ENCODE results near the gene PIGH. TPM values are rescaled to one million over a fixed set of nuclear protein-coding genes. Genes with fewer than 3 reads are reported as not detected.
"Not testable (repeated sequence)": the region's sequence is repeated elsewhere in the genome, so short reads cannot be mapped to it uniquely, and the experiment has no call there.

Gene PIGH
- total RNA-seq, 1 donor from 2014 or later, result 29.8 TPM

DNA sequence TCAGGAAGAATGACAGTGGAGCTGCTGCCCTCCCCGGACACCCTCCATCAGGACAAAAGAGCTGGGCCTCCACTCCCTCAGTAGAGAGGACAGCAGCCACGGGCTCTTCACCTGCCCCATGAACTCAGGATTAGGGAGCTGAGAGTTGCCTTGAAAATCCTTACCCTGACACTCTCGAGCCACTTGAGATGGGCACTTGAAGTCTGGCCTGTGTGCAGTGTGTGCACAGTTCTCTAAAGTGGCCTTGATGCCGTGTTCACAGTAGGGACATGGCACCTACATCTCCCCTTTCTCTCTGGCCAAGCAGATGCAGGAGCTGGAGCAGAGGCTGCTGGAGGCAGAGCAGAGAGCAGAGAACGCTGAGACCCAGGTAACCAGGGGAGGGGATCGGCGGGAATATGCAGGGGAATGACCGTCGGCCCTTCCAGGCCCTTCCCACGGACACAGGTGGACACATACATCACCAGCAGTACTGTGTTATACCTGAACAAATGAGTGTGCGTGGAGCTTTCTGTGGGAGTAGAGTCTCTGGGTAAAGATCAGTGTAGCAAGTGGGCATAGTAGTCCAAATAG, 44.5 kb downstream of the PIGH start:
- no peak for FAIRE-seq
- no peak for DNase-seq (ENCODE audit: low spot score in 2 of 2)

DNA sequence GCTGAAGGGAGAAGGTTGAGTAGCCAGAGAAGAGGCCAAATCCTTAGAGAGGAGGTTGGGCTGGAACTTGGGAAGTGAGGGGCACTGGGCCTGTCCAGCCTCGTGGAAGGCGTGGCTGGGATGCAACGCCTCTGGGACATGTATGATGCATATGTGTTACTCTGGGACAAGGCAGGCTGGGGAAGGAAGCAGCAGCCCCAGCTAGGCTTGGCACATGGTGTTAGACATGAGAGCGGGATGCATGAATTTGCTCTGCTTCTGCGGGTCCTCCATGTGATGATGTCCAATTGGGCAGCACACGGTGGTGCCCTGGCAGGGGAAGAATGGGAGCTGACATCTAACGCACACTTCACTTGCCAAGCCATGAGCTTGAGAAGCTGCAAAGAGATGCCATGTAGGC, 45.7 kb downstream of the PIGH start:
- FAIRE-seq (no peak), DNase-seq (ENCODE audit: low spot score in 2 of 2) (no peak)

DNA sequence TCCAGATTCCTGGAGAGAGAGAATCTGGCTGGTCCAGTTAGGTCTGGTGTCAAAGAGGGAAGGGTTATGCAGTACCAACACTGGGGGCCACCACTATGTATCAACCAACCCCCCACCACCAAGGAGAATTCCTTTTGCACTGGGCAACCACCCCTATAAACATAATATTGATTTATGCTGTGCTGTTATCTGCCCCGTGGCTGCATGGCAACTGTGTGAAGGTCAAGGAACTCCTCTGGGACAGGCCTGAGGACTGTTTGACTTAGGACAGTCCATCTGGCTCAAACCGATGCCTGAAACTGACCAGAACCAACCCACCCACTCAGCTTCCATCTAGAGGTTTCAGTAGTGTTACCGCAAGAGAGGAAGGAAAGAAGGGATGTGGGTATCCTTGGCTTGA, 46.5 kb downstream of the PIGH start:
- no peak for FAIRE-seq

DNA sequence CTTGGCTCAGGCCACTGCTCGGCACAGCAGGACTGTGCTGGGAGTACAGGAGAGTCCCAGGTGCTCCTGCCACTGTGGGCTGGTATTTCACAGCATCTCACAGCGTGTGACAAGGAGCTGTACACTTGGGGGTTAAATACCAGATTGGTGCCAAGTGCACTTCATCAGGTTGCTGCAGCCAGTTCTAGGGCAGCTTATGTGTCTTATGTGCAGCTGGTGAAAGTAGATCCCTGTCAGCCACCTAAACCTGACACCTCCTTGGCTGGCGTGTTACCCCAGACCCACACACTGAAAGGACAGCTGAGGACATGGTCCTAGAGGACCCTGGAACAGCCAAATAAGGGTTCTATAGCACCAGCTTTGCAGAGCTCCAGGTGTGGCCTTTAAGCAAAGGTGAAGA, 48.1 kb downstream of the PIGH start:
- DNase-seq (ENCODE audit: low spot score in 2 of 2), result no peak

More for the DNA sequence above, 46.5 kb downstream of the PIGH start:
- no peak for DNase-seq (ENCODE audit: low spot score in 2 of 2)

DNA sequence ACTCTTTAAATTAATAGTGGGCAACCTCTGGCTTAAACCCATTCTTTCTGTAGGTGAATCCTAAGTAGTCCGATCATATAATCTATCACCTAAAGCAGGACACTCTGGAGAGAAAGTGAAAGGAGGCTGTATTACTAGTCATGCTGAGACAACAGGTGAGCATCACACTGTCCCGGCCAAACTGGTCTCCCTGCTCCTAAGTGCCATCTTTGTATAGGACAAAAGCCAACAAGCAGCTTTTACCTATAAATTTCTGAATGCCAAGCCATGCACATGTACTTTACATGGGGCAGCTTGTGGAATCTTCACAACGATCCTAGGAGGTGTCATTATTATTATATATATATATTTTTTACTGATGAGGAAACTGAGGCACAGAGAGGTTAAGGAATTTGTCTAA, 48.9 kb downstream of the PIGH start:
- FAIRE-seq, result no peak
- DNase-seq (ENCODE audit: low spot score in 2 of 2), result no peak

More for the DNA sequence above, 48.1 kb downstream of the PIGH start:
- FAIRE-seq, result no peak

DNA sequence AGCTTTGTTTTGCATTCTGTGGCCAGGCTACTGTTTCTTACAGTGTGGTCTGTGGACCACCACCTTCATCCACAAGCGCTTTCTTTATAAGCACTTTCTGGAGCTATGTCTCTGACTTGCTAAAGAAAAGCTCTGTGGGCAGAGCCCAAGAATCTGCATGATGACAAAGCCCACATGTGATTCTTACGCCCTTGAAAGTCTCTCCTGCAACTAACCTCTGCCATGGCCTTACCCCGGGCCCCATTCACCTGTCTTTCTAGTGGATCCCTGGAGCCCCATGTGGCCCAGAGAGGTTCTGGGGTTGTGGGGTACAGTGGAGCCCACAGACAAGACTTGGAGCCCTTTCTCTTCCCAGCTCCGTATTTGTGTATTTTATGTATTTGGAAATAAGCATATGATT, 50.3 kb downstream of the PIGH start:
- no peak for DNase-seq (ENCODE audit: low spot score in 2 of 2)
- no peak for FAIRE-seq

DNA sequence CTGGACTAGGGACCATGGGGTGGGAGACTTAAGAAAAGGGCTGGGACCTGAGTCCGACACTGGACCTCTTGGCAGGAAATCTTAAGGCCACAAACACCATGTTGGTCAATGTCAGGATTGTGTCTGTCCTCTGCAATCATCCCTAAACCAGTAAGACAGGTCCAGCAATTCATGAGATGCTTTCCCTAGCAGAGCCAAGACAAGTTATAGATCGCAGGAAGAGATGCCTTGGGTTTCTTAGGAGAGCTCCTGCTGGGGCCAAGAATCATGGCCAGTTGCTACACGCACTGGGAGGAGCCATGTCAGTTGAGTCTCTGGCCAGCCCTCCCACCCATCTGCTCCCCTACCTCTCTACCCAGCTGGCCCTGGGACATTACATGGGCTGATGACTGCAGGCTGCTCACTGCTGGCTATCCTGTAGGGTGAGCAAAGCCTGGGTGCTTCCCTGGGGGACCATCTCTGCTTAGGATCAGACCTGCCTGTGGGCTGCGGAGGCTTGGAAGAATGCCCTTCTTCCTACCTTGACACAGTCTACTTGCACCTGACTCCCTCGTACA, 52.8 kb downstream of the PIGH start:
- DNase-seq (ENCODE audit: low spot score in 2 of 2) (no peak), FAIRE-seq (no peak)

DNA sequence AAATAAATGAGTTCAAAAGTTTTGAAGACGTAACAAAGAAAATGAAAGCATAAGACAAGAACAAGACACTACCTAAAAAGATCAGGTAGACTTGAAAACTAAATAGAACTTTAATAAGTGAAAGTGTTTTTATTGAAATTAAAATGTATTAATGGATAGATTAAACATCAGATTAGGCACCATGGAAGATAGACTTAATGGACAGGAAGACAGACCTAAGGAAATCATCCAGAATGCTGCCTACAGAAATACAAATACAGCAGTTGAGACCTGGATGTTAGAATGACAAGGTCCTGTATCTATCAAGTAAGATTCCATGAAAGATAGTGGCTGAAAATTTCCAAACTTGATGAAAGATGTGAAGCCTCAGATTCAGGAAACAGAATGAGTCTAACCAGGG, 55.5 kb downstream of the PIGH start:
- no peak for FAIRE-seq
- DNase-seq (ENCODE audit: low spot score in 2 of 2), result no peak

DNA sequence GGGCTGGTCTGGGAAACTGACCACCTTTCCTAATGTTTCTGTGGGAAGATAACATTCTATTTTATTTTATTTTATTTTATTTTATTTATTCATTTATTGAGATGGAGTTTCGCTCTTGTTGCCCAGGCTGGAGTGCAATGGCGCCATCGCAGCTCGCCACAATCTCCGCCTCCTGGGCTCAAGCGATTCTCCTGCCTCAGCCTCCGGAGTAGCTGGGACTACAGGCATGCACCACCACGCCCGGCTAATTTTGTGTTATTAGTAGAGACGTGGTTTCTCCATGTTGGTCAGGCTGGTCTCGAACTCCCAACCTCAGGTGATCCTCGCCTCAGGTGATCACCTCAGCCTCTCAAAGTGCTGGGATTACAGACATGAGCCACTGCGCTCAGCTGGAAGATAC, 57.4 kb downstream of the PIGH start:
- not testable (repeated sequence) for DNase-seq (ENCODE audit: low spot score in 2 of 2)

DNA sequence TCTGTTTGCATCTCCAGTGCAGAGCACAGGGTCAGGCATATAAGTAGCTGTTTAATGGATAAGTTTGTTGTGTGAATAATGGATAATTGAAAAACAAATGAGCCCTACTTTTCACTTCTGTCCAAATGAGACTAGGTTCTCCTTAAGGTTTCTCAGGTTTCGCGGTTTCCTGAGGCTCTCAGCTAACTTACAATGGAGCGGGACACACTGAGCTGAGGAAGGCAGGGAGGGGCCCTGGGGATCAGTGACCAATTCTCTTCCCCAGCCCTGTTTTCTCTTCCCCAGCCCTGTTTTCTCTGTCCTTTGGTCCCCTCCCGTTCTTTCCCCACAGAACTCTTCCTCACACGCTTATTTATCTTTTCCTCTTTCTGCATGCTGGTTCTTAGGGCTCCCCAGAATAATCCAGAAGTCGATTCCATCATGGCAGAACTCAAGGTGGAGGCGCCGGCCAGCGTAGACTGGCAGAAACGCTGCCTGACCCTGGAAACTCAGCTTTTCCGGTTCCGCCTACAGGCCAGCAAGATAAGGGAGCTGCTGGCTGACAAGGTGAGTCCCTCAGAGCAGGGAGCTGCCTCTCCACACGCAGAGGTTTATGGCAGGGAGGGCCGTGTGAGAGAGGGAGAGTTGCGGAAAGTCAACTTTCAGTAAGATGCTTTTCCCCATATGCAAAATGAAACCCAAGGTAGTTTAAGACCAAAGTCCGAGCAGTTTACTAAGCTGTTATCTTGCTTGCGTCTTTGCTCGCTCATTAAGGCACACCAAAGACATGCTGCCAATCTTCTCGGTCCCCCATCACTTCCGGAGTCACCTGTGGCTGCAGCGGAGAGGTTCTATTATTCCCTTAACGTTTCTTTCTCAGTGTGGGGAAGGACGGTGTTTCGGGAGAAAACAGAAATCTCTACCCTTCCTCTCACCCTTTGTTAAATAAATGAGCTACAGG, 58.4 kb downstream of the PIGH start:
- FAIRE-seq (no peak), DNase-seq (ENCODE audit: low spot score in 2 of 2) (no peak)

More for the DNA sequence above, 57.4 kb downstream of the PIGH start:
- not testable (repeated sequence) for FAIRE-seq

Small RNA genes within 50 kb of the gene (small RNA-seq; reads per million reads assigned to genes)
- gene AL132640.3, result not detected
- not detected for gene RF00019

Other genes with a start within 250 kb of the PIGH start
- 159 TPM for gene ATP6V1D, start 240.5 kb downstream of the PIGH start, total RNA-seq
- gene EIF2S1, start 239.9 kb downstream of the PIGH start, total RNA-seq, result 128 TPM
- gene PLEK2, start 188.1 kb downstream of the PIGH start, total RNA-seq, result 0.41 TPM
- 22.4 TPM for gene TMEM229B, start 111.5 kb downstream of the PIGH start, total RNA-seq
- 7.3 TPM for gene PLEKHH1, start 67.0 kb downstream of the PIGH start, total RNA-seq
- 59.1 TPM for gene ARG2, start 19.7 kb upstream of the PIGH start, total RNA-seq
- gene VTI1B, start 74.4 kb upstream of the PIGH start, total RNA-seq, result 40.4 TPM
- 128 TPM for gene RDH11, start 95.5 kb upstream of the PIGH start, total RNA-seq
- gene RDH12, start 101.6 kb upstream of the PIGH start, total RNA-seq, result 0.82 TPM
- gene ZFYVE26, start 216.3 kb upstream of the PIGH start, total RNA-seq, result 14.7 TPM
- 5.3 TPM for gene RAD51B, start 219.5 kb upstream of the PIGH start, total RNA-seq

Data from frontal cortex (tissue), 4 donors.